Right forelimb (tissue), 1 donor: ENCODE data around the gene USP54.
"Not testable (repeated sequence)": the region's sequence is repeated elsewhere in the genome, so short reads cannot be mapped to it uniquely, and the experiment has no call there.

Experiments used
- DNase-seq: peaks from one replicate; pipeline ENCODE4 v3.0.0-alpha.2; 2018

The USP54 gene

DNA sequence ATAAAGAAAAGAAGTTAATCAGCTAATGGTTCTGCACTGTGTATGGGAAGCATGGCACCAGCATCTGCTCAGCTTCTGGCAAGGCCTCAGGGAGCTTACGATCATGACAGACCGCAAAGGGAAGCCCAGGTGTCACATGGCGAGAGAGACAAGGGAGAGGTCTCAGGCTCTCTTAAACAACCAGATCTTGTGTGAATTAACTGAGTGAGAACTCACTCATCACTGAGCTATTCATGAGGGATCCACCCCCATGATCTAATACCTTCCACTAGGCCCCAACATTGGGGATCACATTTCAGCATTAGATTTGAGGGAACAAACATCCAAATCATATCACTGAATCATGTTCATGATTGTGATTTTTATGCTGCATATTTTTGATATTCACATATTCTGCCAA, 5.8 kb downstream of the USP54 start:
- no peak for DNase-seq

DNA sequence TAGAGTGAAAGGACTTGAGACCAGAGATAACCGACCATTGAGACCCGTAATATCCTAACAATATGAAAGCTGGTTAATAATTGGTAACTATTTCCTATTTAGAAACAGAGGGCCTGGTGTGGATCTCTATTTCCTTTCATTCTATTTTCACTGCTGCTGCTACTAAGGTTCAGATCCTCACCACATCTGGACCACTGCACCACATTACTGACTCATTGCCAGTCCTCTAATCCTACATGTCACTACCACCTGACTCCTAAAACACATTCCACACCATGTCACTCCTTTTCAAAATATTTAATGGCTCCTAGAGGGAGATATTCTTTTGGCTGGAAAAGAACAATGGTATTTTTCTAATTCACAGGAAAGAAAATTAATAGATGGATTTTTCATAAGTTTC, 6.4 kb downstream of the USP54 start:
- no peak for DNase-seq

DNA sequence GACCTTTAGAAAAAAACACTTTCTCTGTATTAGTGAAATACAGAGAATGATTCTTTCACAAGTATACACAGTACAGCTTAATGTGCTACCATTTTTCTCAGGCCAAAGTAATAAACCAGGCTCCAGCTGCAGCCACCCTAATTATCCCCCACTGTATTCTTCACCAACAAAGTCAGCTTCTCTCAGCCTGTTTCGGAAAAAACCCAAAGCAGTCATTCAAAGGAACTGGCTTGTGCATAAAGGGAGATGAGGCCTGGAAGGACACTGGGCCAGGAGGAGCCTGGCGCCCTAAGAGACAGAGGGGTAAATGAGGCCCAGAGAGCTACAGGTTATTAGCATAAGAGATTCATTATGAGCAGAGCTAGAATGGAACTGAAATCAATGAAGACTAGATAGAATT, 9.2 kb downstream of the USP54 start:
- DNase-seq = no peak

DNA sequence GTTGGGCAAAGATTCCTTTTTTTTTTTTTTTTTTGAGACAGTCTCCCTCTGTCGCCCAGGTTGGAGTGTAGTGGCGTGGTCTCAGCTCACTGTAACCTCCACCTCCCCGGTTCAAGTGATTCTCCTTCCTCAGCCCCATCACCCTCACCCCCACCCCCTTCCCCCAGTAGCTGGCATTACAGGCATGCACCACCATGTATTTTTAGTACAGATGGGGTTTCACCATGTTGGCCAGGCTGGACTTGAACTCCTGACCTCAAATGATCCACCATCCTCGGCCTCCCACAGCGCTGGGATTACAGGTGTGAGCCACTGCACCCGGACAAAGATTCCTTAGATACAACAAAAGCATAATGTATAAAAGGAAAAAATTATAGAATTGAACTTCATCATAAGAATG, 12.2 kb downstream of the USP54 start:
- DNase-seq = not testable (repeated sequence)

DNA sequence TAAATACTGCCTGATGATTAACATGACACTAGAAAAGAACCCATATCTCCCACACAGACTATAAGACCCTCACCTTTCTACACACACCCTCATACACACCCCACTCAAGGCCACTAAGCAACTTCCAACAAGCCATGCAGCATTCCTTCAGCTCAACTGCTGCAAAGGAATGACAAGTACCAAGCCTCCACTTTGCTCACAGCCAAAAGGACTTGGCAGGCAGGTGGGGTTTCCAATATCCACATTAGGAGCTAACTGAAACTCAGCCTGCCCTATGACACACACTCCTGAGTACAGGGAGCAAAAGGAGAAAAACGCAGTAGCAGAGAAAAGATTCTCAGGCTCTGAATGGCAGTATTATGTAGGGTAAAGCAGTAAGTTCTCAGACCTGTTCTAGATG, 13.4 kb downstream of the USP54 start:
- DNase-seq = peak; percentile 58

DNA sequence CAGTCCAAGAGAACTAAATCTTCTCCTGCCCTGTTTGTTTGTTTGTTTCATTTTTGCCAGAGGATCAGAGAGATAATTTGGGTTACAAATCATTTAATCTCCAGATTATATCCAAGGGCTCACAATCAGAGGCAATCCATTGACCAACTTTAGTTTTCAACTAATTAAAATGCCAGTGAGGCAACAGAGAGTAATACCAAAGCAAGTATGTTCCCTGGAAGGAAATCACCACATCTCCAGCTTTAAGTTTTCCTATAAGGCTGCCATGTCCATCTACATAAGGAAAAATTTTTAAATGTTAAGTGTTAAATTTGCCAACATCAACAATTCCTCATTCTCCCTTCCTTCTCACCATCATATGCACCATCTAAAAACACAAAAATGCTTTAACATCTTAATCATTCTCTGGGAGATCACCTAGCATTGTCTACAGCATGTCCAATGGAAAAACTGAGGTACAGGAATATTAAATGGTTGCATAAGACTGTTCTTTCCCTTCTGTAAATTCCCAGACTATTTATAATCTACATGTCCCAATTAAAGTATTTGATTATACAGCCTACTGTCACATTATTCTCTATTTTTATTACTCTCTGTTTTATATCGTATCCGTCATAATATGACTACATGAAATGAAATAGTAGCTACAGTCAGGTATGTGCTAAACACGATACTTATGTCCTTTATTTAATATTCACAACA, 14.1 kb downstream of the USP54 start:
- no peak for DNase-seq

DNA sequence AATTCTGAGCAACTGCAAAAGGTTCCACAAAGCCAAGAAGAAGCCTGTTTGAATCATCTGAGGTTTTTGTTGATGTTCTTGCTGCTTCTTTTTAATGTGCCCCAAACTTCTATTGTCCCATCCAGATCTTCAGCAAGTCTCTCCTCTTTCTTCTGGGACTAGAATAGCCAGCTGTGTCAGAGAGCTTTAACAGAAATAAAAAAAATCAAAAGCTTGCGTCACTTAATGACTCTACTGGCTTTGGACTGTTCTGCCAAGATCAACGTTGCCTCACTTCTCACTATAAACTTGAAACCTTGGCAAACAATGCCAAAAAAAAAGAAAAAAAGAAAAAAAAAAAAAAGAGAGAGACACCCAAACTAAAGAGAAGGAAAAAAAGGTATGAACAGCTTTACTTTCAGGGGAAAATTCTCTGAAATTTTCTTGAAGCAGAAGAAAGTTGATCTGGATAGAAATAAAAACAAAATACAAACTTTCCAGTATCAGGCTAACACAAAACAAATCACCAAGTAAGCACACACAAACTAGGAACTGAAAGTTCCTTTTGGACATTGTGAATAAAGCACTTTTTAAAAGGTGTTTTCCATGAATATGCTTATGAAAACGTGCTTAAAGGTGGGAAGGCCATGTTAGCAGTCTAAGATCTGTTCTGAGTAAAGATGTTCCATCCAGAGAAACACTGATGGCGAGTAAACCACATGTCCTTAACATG, 14.8 kb downstream of the USP54 start:
- DNase-seq = no peak

DNA sequence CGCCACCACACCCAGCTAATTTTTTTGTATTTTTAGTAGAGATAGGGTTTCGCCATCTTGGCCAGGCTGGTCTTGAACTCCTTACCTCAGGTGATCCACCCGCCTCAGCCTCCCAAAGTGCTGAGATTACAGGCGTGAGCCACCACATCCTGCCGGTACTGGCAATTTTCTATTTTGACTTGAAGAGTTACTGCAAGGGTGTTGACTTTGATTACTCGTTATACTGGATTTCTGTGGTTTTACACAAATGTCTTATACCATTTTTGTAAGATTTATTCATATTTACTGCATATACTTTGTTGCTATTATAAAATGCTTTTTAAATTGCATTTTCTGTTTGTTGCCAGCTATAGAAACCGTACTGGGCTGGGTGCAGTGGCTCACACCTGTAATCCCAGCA, 24.1 kb downstream of the USP54 start:
- DNase-seq = not testable (repeated sequence)

DNA sequence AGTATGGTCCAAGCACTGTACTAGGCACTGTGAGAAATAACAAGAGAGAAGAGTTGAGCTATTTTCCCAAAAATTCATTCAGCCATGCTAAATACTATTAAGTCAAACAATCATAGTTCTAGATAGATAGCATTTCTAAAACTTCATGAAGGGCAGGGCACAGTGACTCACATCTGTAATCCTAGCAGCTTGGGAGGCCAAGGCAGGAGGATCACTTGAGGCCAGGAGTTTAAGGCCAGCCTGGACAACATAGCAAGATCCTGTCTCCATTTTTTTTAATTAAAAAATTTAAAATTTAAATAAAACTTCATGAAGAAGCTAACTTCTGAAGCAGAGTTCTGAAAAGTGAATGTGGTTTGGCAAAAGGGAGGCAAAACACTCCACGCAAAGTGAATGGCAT, 29.9 kb downstream of the USP54 start:
- no peak for DNase-seq

DNA sequence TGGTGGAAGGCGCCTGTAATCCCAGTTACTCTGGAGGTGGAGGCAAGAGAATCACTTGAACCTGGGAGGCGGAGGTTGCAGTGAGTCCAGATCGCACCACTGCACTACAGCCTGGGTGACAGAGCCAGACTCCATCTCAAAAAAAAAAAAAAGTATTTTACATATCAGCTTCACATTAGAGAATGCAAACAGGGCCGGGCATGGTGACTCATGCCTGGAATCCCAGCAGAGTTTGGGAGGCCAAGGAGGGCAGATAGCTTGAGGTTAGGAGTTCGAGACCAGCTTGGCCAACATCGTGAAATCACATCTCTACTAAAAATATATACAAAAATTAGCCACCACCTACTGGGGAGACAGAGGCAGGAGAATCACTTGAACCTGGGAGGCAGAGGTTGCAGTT, 31.6 kb downstream of the USP54 start:
- DNase-seq = no peak

DNA sequence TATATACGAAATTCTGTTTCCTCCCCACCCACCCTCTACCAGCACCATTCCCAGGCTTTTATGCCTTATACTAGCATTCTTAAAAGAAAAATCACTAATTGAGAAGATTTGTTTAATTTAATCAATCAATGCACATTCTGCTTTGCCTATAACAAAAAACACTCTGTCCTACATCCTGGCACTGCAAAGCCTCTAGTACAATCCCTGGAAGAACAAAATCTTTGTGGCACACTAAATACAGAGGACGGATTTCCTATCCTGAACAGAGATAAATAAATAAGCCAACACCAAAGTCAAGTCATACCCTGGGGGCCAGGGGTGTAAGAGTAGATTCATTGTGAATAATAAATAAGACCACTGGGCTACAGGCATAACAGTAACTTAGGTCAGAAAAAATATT, 34.3 kb downstream of the USP54 start:
- DNase-seq = no peak

DNA sequence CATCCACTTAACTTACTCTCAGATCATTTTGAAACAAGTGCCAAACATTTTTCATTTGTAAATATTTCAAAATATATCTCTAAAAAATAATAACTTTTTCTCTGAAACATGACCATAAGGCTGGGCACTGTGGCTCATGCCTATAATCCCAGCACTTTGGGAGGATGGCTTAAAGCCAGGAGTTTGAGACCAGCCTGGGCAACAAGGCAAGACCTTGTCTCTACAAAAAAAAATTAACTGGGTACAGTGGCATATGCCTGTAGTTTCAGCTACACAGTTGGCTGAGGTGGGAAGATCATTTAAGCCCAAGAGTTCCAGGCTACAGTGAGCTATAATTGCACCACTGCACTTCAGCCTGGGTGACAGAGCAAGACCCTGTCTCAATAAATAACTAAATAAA, 36.4 kb downstream of the USP54 start:
- DNase-seq = no peak

DNA sequence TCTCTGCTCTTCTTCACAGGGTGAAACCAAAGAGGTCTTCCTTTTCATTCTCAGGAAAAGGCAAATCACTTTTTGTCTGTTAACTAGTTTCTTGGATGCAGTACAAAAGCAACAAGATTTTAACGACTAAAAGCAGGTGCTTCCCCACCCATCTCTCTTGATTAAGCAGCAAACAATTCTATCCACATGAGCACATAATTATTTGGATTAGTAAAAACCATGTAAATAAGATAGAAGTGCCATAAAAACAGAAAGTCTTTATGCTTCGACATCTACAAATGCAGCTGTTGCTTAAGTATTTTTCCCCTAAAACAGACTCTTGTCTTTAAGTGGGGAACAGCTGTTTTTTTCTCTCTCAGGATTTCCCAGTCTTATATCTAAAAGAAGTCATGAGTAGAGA, 37.4 kb downstream of the USP54 start:
- DNase-seq = no peak

DNA sequence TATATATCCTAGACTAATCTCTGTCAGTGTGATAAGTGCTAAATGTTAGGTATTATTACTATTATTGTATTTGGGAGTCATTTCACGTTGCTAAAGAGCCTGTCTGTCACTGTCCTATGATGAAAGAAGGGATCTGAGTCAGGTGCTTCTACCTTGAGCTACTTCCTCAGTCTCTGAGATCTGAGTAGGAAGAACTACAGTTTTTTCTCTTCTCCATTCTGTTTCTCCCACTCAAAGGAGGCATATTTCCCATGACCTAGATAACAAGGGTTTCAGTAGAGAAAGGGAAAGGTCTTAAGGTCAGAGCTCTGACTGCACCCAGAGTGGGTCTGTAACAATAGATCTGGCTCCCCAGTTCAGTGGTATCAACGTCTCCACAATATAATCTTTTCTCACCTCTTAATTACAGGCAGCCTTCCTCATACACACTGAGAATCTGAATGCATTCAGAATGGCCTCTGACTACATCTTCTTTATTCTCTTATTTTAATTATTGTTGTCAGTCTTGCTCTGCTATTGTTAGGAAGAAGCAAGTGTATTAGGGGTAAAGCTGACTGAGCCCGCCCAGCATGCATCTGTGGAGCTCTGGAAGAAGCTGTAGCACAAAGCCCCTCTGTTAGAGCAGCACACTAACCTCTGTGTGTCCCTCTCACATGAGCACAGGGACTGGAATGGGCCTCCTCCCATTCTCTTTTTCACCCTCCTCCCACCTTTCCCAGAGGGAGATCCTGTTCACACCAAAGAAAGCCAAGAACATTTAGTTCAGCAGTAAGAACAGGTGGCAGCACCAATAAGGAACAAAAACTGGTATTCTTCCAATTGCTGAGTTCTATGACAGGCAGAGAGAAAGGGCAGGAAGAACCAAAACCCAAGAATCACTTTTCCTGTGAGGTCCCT, 38.1 kb downstream of the USP54 start:
- no peak for DNase-seq

DNA sequence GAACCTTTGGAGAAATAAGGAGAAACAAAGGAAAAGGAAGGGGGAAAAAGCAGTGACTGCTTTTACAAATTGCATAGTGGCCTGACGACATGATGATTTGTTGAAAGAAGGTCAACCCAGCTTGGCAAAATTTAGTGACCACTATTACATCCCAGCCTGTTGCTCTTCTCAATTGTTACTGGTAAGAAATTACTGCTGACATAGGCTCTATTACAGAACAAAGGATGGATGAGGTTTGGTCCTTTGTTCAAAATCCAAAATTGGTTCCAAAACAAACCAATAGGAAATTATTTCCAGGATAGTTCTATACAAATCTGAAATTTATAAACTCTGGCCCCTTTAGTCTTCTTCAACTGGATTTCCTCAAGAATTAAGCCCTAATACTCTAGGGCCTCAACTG, 39.6 kb downstream of the USP54 start:
- DNase-seq = no peak

DNA sequence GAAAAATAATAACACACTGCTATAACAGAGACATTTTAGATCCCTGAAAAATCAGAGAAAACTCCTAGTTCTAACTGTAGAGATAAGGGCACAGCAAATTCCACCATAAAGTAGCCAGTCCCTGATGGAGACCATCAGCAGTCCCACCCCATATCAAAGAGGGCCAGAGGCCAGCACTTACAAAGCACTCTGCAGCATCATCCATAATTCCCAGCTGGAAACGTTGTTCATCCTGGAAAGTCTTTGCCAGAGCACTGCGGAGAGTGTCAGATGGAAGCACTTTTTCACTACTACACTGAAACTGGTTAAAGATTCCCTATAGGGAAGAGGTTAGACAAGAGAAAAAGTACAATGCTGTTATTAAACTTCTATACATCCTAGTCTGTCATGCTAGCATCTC, 45.8 kb downstream of the USP54 start:
- no peak for DNase-seq

DNA sequence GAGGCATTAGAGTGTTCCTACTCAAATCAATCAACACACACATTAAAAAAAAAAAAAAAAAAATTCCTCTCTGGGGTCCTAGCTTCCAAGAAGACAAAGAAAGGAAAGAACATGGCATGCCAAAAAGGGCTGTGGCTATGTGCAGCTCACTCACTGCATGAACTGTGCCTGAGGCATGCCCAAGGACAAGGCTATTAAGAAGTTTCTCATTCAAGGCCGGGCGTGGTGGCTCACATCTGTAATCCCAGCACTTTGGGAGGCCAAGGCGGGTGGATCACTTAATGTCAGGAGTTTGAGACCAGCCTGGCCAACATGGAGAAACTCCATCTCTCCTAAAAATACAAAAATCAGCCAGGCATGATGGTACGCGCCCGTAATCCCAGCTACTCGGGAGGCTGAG, 53.4 kb downstream of the USP54 start:
- DNase-seq = no peak

DNA sequence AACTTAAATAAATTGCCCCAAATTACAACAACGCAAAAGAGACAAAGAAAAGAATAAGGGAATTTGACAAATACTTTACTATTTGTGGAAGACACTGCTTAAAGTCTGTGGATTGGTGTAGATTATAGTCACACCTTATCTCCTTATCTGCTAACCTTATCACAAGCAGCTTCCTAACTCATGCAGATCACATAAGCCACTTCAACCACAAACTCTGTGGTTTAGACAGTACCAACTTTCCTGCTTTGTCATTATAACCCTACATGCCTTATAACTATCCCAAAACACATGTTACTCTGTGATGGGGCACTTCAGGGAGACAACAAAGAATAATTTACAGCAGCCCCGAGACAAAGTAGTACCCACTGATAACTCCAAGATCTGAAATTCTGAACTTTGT, 53.9 kb downstream of the USP54 start:
- no peak for DNase-seq

DNA sequence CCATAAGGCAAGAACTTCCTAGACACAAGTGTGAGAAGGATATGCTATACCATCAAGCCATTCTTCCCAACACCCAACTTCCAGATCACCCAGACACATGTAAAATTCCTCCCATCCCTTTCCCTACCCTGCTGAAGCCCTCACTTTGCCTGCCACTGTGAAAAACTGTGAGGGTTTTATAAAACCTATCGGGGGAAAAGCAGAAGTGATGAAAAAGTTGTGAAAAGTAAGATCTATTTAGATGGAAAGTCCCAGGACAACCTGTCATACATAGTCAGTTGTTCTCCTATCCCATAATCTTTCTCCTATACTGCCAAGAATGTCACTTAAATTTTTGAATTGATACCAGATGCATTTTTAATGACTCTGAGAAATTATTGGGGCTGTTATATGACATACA, 56.3 kb downstream of the USP54 start:
- no peak for DNase-seq

DNA sequence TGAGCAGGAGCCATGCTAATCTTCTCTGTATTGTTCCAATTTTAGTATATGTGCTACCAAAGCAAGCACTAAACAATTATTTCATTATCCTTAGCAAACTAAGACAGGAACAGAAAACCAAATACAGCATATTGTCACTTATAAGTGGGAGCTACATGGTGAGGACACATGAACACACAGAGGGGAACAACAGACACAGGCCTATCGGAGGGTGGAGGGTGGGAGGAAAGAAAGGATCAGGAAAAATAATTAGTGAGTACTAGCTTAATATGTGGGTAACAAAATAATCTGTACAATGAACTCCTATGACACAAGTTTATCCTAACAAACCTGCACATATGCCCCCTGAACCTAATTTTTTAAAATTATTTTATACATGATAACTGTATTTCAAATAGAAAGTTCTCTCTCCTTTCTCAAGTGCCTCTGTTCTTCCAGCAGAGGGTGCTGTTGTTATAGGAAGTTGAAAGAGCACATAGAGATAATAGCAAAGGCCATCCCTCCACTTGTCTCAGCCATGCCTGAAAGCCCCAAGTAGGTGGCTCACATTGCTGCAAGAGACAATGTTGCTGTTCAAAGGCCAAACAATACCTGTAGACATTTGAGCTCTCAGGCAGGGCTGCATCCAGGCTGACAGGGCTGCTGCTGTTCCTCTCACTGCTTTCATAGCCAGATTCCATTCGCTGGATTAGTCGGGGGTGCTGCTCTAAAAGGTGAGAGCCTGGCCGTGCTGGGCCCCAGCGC, 61.9 kb downstream of the USP54 start:
- DNase-seq = peak; percentile 57

DNA sequence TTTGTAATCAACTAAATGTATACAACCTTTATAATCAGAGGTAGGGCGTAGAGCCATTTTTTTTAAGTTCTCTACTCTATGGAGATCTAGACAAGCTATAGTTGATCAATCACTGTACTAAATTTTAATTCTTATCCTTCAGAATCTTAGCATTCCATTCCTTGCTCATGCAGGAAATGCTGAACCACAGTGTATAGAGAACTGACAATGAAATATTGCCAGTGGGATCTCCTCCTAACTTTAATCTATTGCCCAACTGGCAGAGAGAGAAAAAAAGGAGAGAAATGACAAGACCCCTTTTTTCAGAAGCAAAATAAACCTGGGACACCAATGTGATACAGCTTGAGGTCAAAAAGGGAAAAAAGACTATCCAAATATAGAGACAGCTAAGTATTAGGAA, 68.9 kb downstream of the USP54 start:
- no peak for DNase-seq

DNA sequence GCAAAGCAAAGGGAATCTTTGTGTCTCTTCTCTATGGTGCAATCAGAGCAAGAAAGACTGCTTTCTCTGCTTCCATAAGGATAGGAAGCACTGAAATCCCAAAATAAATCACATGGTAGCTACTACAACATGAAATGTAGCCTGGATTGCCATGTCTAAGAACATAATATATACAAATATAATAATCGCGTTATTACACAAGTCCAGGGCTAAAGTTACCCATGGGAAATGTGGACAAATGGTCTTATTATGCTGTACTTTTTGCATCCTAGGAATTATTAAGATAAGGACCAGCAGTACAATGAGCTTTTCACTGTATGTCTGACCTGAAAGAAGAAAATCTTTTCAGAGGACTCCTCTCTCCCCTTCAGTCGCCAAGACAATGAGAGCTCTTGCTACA, 71.8 kb downstream of the USP54 start:
- no peak for DNase-seq
